Stimulated activated CD8-positive, alpha-beta memory T cell treated with anti-CD3 and anti-CD28 coated beads, Interleukin-7, amount 100 ng/mL, for 1 hour (primary cell): ENCODE results near the gene LSMEM2.
"Not testable (repeated sequence)": the region's sequence is repeated elsewhere in the genome, so short reads cannot be mapped to it uniquely, and the experiment has no call there.

Experiments used
- DNase-seq, 2 donors: peaks; one replicate each; pipeline ENCODE4 v3.0.0-alpha.2; 2020; ENCODE audit warnings: low read depth in 2 of 2

The LSMEM2 gene

DNA sequence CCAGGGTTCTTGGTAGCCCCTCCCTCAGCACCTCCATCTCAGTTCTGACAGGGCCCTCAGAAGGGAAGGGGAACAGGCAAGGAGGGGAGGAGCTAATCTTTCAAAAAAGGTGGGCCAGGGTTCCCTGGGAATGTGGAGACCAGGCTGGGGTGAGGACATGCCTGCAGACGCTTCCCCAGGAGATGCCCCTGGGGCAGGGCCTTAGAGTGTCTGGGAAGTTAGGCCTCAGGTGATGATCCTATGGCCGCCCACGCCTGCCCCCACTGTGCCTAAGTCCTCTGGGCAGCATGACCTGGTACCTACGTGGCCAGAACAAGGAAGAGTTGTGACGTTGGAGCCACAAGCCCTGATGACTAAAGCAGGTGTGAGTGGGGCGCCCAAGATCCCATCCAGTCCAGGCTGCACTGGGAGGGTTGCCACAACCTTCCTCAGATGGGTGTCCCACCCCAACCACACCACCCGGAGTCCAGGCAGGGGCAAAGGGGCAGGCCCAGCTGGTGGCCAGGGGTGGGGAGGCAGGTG, 13.9 kb upstream of the LSMEM2 start:
- no peak for DNase-seq

DNA sequence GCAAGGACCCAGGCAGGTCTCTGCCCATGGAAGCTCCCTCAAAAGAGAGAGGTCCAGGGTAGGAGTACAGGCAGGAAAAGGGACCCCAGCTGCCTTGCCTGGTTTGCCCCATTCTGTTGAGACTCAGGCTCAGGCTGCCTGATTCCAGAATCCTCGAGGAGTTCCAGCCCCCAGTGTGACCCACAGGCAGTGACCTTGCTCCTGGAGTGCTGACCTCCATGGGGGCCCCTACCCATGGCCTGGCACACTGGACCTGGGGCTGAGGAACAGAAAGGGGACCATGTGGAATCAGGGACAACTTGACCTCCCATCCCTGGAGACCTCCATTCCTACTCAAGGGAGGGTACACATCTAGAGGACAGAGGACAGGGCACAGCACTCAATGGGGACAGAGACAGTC, 13.3 kb upstream of the LSMEM2 start:
- DNase-seq, result no peak

GRCh38 chr3:50266017-50266416, 12.9 kb upstream of the LSMEM2 start:
- DNase-seq, result no peak

DNA sequence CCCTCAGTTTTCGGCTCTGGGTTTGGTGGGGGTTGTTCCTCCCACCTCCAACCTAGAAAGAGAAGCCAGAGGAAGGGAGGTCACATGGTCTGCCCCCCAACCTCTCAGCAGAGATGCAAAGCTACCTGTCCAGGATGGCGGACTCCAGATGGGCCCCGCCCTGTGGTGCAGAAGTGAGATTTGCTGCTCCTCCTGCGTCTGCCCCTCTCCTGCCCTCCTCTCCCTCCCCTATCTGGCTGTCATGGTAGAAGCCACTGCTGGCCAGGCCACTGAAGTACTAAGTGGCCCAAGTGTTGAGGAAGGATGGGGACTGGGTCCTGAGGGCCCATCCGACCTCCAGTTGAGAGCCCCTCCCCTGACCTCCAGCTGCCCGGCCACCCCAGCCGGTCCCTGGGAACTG, 12.1 kb upstream of the LSMEM2 start:
- DNase-seq, result no peak

GRCh38 chr3:50267280-50267913, 11.5 kb upstream of the LSMEM2 start:
- DNase-seq, result no peak

DNA sequence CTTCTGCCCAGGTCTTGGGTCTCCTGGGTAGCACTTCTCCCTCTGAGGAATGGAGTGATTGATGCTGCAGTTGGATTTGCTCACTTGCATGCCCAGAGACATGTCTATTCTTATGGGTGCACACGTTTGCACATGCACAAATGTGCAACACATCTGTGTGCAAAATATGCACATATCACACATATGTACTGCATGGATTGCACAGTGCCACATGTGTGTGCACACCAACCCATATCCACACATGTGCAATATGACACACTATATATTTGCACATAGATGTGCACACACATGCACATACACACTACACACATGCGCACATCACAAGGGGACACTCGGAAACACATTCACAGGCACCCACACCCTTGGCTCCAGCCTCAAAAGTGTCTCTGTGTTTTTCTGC, 10.6 kb upstream of the LSMEM2 start:
- DNase-seq, result no peak

- no peak for DNase-seq
These were observed 10.0 kb upstream of the LSMEM2 start, which contains the start of gene SEMA3B for GRCh38 chr3:50268703-50269451. Gene SEMA3B, plus strand, starts transcription at chr3:50269147. Its CDS starts 94 bp downstream, at chr3:50269241.

GRCh38 chr3:50269460-50269859, 9.4 kb upstream of the LSMEM2 start:
- DNase-seq, result no peak

DNA sequence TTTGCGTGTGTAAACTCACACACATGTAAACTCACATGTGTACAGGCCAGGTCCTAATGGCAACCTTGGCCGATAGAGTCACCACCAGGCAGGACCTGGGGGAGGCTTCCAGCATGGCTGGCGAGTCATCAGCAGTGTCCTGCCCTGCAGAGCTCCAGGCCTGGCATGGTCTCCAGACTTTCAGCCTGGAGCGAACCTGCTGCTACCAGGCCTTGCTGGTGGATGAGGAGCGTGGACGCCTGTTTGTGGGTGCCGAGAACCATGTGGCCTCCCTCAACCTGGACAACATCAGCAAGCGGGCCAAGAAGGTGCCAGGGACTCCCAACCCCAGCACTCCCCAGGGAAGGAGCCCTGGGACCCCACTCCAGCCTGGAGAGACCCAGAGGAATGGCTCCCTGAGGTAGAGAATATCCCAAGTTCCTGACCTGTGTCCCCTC, 8.9 kb upstream of the LSMEM2 start:
- DNase-seq, result no peak

GRCh38 chr3:50270422-50271224, 8.3 kb upstream of the LSMEM2 start:
- no peak for DNase-seq

- no peak for DNase-seq
These were observed 7.5 kb upstream of the LSMEM2 start for GRCh38 chr3:50271314-50271936.

GRCh38 chr3:50272538-50272910, 6.4 kb upstream of the LSMEM2 start:
- not testable (repeated sequence) for DNase-seq

DNA sequence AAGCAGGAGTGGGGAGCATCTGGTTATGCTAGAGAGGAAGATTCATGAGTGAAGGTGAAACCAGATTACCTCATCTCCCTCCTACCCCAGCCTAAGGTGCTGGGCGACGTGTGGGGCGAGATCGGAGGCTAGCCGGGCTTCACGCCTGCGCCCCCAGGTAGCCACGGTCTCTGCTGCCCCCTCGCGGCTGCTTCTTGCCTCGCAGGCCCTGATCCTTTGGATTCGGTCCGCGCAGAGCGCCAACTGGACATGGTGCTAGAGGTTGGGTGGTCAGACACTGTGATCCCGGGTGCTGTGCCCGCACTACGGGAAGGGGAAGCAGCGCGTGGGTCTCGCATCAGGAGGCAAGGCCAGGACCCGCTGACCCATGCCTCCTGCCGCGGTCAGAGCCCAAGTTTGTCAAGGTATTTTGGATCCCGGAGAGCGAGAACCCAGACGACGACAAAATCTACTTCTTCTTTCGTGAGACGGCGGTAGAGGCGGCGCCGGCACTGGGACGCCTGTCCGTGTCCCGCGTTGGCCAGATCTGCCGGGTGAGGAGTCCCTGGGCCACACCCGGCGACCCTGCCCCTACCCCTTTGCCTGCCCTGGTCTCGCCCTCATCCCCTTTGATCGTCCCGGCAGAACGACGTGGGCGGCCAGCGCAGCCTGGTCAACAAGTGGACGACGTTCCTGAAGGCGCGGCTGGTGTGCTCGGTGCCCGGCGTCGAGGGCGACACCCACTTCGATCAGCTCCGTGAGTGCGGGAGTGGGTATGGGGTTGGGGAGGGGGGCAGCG, 5.8 kb upstream of the LSMEM2 start:
- DNase-seq, result peak; percentile 73 to 86

DNA sequence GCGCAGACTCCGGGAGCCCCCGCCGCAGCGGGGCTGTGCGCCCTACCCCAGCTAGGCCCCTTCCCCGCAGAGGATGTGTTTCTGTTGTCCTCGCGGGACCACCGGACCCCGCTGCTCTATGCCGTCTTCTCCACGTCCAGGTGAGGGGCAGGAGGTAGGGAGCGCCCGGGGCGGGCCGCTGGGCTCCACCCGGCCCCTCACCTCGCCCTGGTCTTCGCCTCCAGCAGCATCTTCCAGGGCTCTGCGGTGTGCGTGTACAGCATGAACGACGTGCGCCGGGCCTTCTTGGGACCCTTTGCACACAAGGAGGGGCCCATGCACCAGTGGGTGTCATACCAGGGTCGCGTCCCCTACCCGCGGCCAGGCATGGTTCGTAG, 5.2 kb upstream of the LSMEM2 start:
- DNase-seq, result no peak

DNA sequence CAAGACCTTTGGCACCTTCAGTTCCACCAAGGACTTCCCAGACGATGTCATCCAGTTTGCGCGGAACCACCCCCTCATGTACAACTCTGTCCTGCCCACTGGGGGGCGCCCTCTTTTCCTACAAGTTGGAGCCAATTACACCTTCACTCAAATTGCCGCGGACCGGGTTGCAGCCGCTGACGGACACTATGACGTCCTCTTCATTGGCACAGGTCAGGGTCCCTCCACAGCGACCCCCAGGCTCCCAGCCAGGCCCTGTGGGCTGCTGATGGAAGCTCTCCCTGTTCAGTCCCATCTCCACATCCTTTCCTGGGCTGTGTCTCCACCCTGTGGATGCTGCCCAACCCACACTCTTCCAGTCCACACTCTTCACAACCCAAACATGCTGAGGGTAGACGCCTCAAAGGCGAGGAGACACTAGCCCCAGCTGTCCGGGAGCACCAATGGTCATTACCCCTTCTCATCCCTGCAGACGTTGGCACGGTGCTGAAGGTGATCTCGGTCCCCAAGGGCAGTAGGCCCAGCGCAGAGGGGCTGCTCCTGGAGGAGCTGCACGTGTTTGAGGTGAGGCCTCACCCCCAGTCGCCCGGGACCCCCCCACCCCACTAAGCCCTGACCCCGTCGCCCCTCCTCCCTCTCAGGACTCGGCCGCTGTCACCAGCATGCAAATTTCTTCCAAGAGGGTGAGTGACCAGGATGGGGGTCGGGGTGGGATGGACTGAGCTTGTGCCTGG, 4.3 kb upstream of the LSMEM2 start:
- peak in 1 of 2 donors; percentile 55 for DNase-seq

DNA sequence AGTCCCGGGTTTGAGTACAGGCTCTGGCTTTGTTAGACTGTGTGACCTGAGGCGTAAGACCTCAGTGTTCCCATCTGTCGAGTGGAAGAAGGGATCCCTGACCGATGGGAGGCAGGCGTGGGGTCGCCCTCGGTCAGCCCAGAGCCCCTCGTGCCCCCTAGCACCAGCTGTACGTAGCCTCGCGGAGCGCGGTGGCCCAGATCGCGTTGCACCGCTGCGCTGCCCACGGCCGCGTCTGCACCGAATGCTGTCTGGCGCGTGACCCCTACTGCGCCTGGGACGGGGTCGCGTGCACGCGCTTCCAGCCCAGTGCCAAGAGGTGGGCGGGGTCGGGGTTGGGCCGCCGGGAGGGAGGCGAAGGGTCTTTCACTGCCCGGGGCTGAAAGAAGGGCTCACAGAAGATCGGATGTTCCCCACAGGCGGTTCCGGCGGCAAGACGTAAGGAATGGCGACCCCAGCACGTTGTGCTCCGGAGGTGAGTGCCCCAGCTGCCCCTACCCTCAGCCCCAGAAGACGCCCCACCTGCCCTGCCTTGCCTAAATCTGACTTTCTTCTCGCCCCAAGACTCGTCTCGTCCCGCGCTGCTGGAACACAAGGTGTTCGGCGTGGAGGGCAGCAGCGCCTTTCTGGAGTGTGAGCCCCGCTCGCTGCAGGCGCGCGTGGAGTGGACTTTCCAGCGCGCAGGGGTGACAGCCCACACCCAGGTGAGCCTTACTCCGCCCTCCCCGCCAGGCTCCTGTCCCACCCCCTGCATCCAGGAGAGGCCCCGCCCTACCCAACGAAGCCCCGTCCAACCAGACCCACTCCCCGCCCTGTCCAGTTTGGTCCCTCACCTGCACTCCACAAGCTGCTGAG, 3.5 kb upstream of the LSMEM2 start:
- DNase-seq, result no peak

- no peak for DNase-seq
These were observed 2.7 kb upstream of the LSMEM2 start for GRCh38 chr3:50275996-50276761.

- no peak for DNase-seq
These were observed 2.2 kb upstream of the LSMEM2 start for GRCh38 chr3:50276762-50277101.
